ENCODE measurements around the gene SP3.

SP3 gene

GRCh38 chr2:173868406-173868805 is 96.8 kb downstream of the SP3 start:
- H3K14ac ChIP-seq (ENCODE audit: low read length) = no peak overlapping the region
- no peak overlapping the region for H3K27ac ChIP-seq (ENCODE audit: low read depth, low read length)
- no peak overlapping the region for H3K4me3 ChIP-seq (ENCODE audit: low read depth, low read length)
- H4K8ac ChIP-seq (ENCODE audit: low read depth, low read length) = no peak overlapping the region
- WGBS (ENCODE audit: extremely low coverage, insufficient coverage, insufficient read length) = no CpG with 5 or more reads among the region's 3 CpGs
- H3K4ac ChIP-seq (ENCODE audit: low read depth, low read length) = no peak overlapping the region
- H3K4me2 ChIP-seq (ENCODE audit: low read length) = no peak overlapping the region
- H2AK5ac ChIP-seq (ENCODE audit: low read length) = no peak overlapping the region
- H3K79me2 ChIP-seq (ENCODE audit: control insufficient read depth, insufficient read depth, low read length, poor library complexity) = no peaks in the 10 kb centered on the region
- no peaks in the 10 kb centered on the region for H3K9me3 ChIP-seq (ENCODE audit: insufficient read depth, low read depth, low read length)
- no peak overlapping the region for H2BK120ac ChIP-seq (ENCODE audit: insufficient read depth, low read length, poor library complexity)
- no peaks in the 10 kb centered on the region for H3K36me3 ChIP-seq (ENCODE audit: control insufficient read depth in 1 of 2, insufficient read depth in 2 of 2, low read length in 2 of 2)
- no peak overlapping the region for H4K91ac ChIP-seq (ENCODE audit: low read depth, low read length)
- H2BK12ac ChIP-seq (ENCODE audit: low read length) = no peak overlapping the region
- H3K4me1 ChIP-seq (ENCODE audit: control insufficient read depth in 1 of 2, insufficient read depth in 2 of 2, low read length in 2 of 2) = peaks cover 4 to 11% of the 10 kb centered on the region in 2 experiments
- no peaks in the 10 kb centered on the region for H3K27me3 ChIP-seq (ENCODE audit: insufficient read depth, low read length)
- H2AFZ ChIP-seq (ENCODE audit: insufficient read depth, low read length, poor library complexity) = no peak overlapping the region
- no peak overlapping the region for H2BK5ac ChIP-seq (ENCODE audit: low read depth, low read length, poor library complexity)
- H4K12ac ChIP-seq (ENCODE audit: low read depth, low read length) = no peak overlapping the region
- no peak for DNase-seq
- H3K18ac ChIP-seq (ENCODE audit: low read length) = no peak overlapping the region
- peaks cover 3% of the 10 kb centered on the region for H3K79me1 ChIP-seq (ENCODE audit: low read length)
- no peak overlapping the region for H3K23ac ChIP-seq (ENCODE audit: low read length)
- no peak overlapping the region for H3K9ac ChIP-seq (ENCODE audit: low read length)

- no CpG with 5 or more reads among the region's 11 CpGs for WGBS (ENCODE audit: extremely low coverage, insufficient coverage, insufficient read length)
These were observed 98.1 kb downstream of the SP3 start for GRCh38 chr2:173866874-173867618.

GRCh38 chr2:173865971-173866873 is 99.0 kb downstream of the SP3 start:
- Histone ChIP-seq H3K4me1 (ENCODE audit: control insufficient read depth in 1 of 2, insufficient read depth in 2 of 2, low read length in 2 of 2) (no peaks in the 10 kb centered on the region), H2AK5ac (ENCODE audit: low read length) (no peak overlapping the region), H3K18ac (ENCODE audit: low read length) (no peak overlapping the region), H3K4me2 (ENCODE audit: low read length) (no peak overlapping the region), H2AFZ (ENCODE audit: insufficient read depth, low read length, poor library complexity) (no peak overlapping the region), H3K9ac (ENCODE audit: low read length) (no peak overlapping the region), H3K9me3 (ENCODE audit: insufficient read depth, low read depth, low read length) (no peaks in the 10 kb centered on the region), H3K27me3 (ENCODE audit: insufficient read depth, low read length) (no peaks in the 10 kb centered on the region), H2BK12ac (ENCODE audit: low read length) (no peak overlapping the region), H2BK120ac (ENCODE audit: insufficient read depth, low read length, poor library complexity) (no peak overlapping the region), H3K79me2 (ENCODE audit: control insufficient read depth, insufficient read depth, low read length, poor library complexity) (no peaks in the 10 kb centered on the region), H3K27ac (ENCODE audit: low read depth, low read length) (no peak overlapping the region), H4K8ac (ENCODE audit: low read depth, low read length) (no peak overlapping the region), H3K36me3 (ENCODE audit: control insufficient read depth in 1 of 2, insufficient read depth in 2 of 2, low read length in 2 of 2) (no peaks in the 10 kb centered on the region), H4K12ac (ENCODE audit: low read depth, low read length) (no peak overlapping the region), H3K4me3 (ENCODE audit: low read depth, low read length) (no peak overlapping the region), H3K4ac (ENCODE audit: low read depth, low read length) (no peak overlapping the region), H3K14ac (ENCODE audit: low read length) (no peak overlapping the region), H3K23ac (ENCODE audit: low read length) (no peak overlapping the region), H4K91ac (ENCODE audit: low read depth, low read length) (no peak overlapping the region), H3K79me1 (ENCODE audit: low read length) (no peaks in the 10 kb centered on the region), H2BK5ac (ENCODE audit: low read depth, low read length, poor library complexity) (no peak overlapping the region)
- no peak for DNase-seq
- no CpG with 5 or more reads among the region's 12 CpGs for WGBS (ENCODE audit: extremely low coverage, insufficient coverage, insufficient read length)

More at GRCh38 chr2:173866874-173867618, 98.1 kb downstream of the SP3 start:
- no peak overlapping the region for H4K8ac ChIP-seq (ENCODE audit: low read depth, low read length)
- H3K9me3 ChIP-seq (ENCODE audit: insufficient read depth, low read depth, low read length) = no peaks in the 10 kb centered on the region
- H3K27ac ChIP-seq (ENCODE audit: low read depth, low read length) = no peak overlapping the region
- H3K9ac ChIP-seq (ENCODE audit: low read length) = no peak overlapping the region
- H2BK120ac ChIP-seq (ENCODE audit: insufficient read depth, low read length, poor library complexity) = no peak overlapping the region
- H2BK5ac ChIP-seq (ENCODE audit: low read depth, low read length, poor library complexity) = no peak overlapping the region
- H3K23ac ChIP-seq (ENCODE audit: low read length) = no peak overlapping the region
- no peak overlapping the region for H4K91ac ChIP-seq (ENCODE audit: low read depth, low read length)
- no peak overlapping the region for H3K4me3 ChIP-seq (ENCODE audit: low read depth, low read length)
- H3K79me2 ChIP-seq (ENCODE audit: control insufficient read depth, insufficient read depth, low read length, poor library complexity) = no peaks in the 10 kb centered on the region
- H3K4me2 ChIP-seq (ENCODE audit: low read length) = no peak overlapping the region
- no peaks in the 10 kb centered on the region for H3K36me3 ChIP-seq (ENCODE audit: control insufficient read depth in 1 of 2, insufficient read depth in 2 of 2, low read length in 2 of 2)
- no peak overlapping the region for H2AK5ac ChIP-seq (ENCODE audit: low read length)
- no peaks in the 10 kb centered on the region for H3K4me1 ChIP-seq (ENCODE audit: control insufficient read depth in 1 of 2, insufficient read depth in 2 of 2, low read length in 2 of 2)
- no peak overlapping the region for H2BK12ac ChIP-seq (ENCODE audit: low read length)
- H4K12ac ChIP-seq (ENCODE audit: low read depth, low read length) = no peak overlapping the region
- no peak overlapping the region for H3K18ac ChIP-seq (ENCODE audit: low read length)
- H3K14ac ChIP-seq (ENCODE audit: low read length) = no peak overlapping the region
- DNase-seq = no peak
- no peaks in the 10 kb centered on the region for H3K79me1 ChIP-seq (ENCODE audit: low read length)
- no peak overlapping the region for H2AFZ ChIP-seq (ENCODE audit: insufficient read depth, low read length, poor library complexity)
- no peaks in the 10 kb centered on the region for H3K27me3 ChIP-seq (ENCODE audit: insufficient read depth, low read length)
- H3K4ac ChIP-seq (ENCODE audit: low read depth, low read length) = no peak overlapping the region

- H4K12ac ChIP-seq (ENCODE audit: low read depth, low read length) = no peak overlapping the region
- H3K79me2 ChIP-seq (ENCODE audit: control insufficient read depth, insufficient read depth, low read length, poor library complexity) = no peaks in the 10 kb centered on the region
- no peak overlapping the region for H4K91ac ChIP-seq (ENCODE audit: low read depth, low read length)
- no peak overlapping the region for H2BK12ac ChIP-seq (ENCODE audit: low read length)
- no peaks in the 10 kb centered on the region for H3K9me3 ChIP-seq (ENCODE audit: insufficient read depth, low read depth, low read length)
- H3K14ac ChIP-seq (ENCODE audit: low read length) = no peak overlapping the region
- H3K27me3 ChIP-seq (ENCODE audit: insufficient read depth, low read length) = no peaks in the 10 kb centered on the region
- no peaks in the 10 kb centered on the region for H3K36me3 ChIP-seq (ENCODE audit: control insufficient read depth in 1 of 2, insufficient read depth in 2 of 2, low read length in 2 of 2)
- no peak overlapping the region for H3K27ac ChIP-seq (ENCODE audit: low read depth, low read length)
- no CpG with 5 or more reads among the region's 4 CpGs for WGBS (ENCODE audit: extremely low coverage, insufficient coverage, insufficient read length)
- H3K79me1 ChIP-seq (ENCODE audit: low read length) = no peaks in the 10 kb centered on the region
- H2AFZ ChIP-seq (ENCODE audit: insufficient read depth, low read length, poor library complexity) = no peak overlapping the region
- no peak overlapping the region for H2AK5ac ChIP-seq (ENCODE audit: low read length)
- H3K23ac ChIP-seq (ENCODE audit: low read length) = no peak overlapping the region
- DNase-seq = no peak
- H3K18ac ChIP-seq (ENCODE audit: low read length) = no peak overlapping the region
- peaks cover 4% of the 10 kb centered on the region in 2 experiments for H3K4me1 ChIP-seq (ENCODE audit: control insufficient read depth in 1 of 2, insufficient read depth in 2 of 2, low read length in 2 of 2)
- no peak overlapping the region for H4K8ac ChIP-seq (ENCODE audit: low read depth, low read length)
- H2BK120ac ChIP-seq (ENCODE audit: insufficient read depth, low read length, poor library complexity) = no peak overlapping the region
- H2BK5ac ChIP-seq (ENCODE audit: low read depth, low read length, poor library complexity) = no peak overlapping the region
- no peak overlapping the region for H3K4ac ChIP-seq (ENCODE audit: low read depth, low read length)
- no peak overlapping the region for H3K9ac ChIP-seq (ENCODE audit: low read length)
- H3K4me2 ChIP-seq (ENCODE audit: low read length) = no peak overlapping the region
- H3K4me3 ChIP-seq (ENCODE audit: low read depth, low read length) = no peak overlapping the region
These were observed 102.5 kb downstream of the SP3 start for GRCh38 chr2:173862612-173863217.

All from trophoblast cell (in vitro differentiated cells and primary cell).